Osteoblast (primary cell): Measurements from ENCODE around the gene ZSWIM7. TPM values are rescaled to one million over a fixed set of nuclear protein-coding genes. Genes with fewer than 3 reads are reported as not detected.

Experiments
- DNase-seq: peaks from one replicate; pipeline ENCODE4 v3.0.0; 2011; ENCODE audit warnings: low spot score, mixed read lengths; ENCODE audit not compliant: insufficient read length; ENCODE audit errors: missing footprints
- H2AFZ ChIP-seq: 2 replicates; pipeline ENCODE4 v1.6.0; 2011; ENCODE audit warnings: mild to moderate bottlenecking, low read length
- H3K27ac ChIP-seq: 2 replicates; pipeline ENCODE4 v1.5.1; 2011; ENCODE audit warnings: mild to moderate bottlenecking, low read depth, low read length, moderate library complexity
- H3K27me3 ChIP-seq: 2 replicates; pipeline ENCODE4 v1.6.0; 2012; ENCODE audit warnings: mild to moderate bottlenecking, control low read depth, inconsistent platforms, low read length, moderate library complexity; ENCODE audit not compliant: insufficient read depth
- H3K36me3 ChIP-seq: 2 replicates; pipeline ENCODE4 v1.5.1; 2011; ENCODE audit warnings: mild to moderate bottlenecking, low read length, control low read depth, moderate library complexity; ENCODE audit not compliant: insufficient read depth
- H3K4me1 ChIP-seq: 2 replicates; pipeline ENCODE4 v1.5.1; 2011; ENCODE audit warnings: mild to moderate bottlenecking, low read length, control low read depth, moderate library complexity; ENCODE audit not compliant: insufficient read depth
- H3K4me2 ChIP-seq: 2 replicates; pipeline ENCODE4 v1.6.0; 2011; ENCODE audit warnings: mild to moderate bottlenecking, low read length; ENCODE audit not compliant: insufficient read depth
- H3K4me3 ChIP-seq: fragments of 200-600 bp; sonication (generic); 3 replicates; pipeline ENCODE4 v1.5.1; 2012; ENCODE audit warnings: mild to moderate bottlenecking, low read length, inconsistent platforms; ENCODE audit not compliant: insufficient read depth
- H3K79me2 ChIP-seq: 2 replicates; pipeline ENCODE4 v1.6.0; 2012; ENCODE audit warnings: mild to moderate bottlenecking, low read length, control low read depth, inconsistent platforms; ENCODE audit not compliant: insufficient read depth
- H3K9me3 ChIP-seq: 2 replicates; pipeline ENCODE4 v1.5.1; 2011; ENCODE audit warnings: low read depth, low read length, control low read depth
- H4K20me1 ChIP-seq: 2 replicates; pipeline ENCODE4 v1.6.0; 2012; ENCODE audit warnings: mild to moderate bottlenecking, low read length, control low read depth; ENCODE audit not compliant: insufficient read depth
- CTCF ChIP-seq: IDR thresholded peaks from 2 replicates; pipeline ENCODE4 v1.5.1; 2011; ENCODE audit warnings: mild to moderate bottlenecking, low read depth, low read length, moderate library complexity; ENCODE audit errors: extremely low read depth
- total RNA-seq: library from RNA; depleted of rRNA; stranded (reverse); fragments of >200 nt; gene quantifications from 2 replicates; pipeline ENCODE4 v1.2.3, GENCODE V29; 2012

Gene ZSWIM7
- total RNA-seq, 1 donor: 11.6 TPM

GRCh38 chr17:16044487-16044886 lies 45.0 kb upstream of the ZSWIM7 start:
- no peak for TF ChIP-seq CTCF
- DNase-seq: no peak
- Histone ChIP-seq H3K4me1 (peaks cover 11% of the 10 kb centered on the region), H3K4me3 (no peak overlapping the region), H2AFZ (no peak overlapping the region), H3K9me3 (no peaks in the 10 kb centered on the region), H4K20me1 (peaks cover 4% of the 10 kb centered on the region), H3K36me3 (peaks cover 65% of the 10 kb centered on the region), H3K27ac (no peak overlapping the region), H3K27me3 (no peaks in the 10 kb centered on the region), H3K79me2 (peaks cover 26% of the 10 kb centered on the region), H3K4me2 (no peak overlapping the region)

GRCh38 chr17:16040710-16041251 lies 41.3 kb upstream of the ZSWIM7 start:
- no peak for TF ChIP-seq CTCF
- peak overlapping the region; percentile 59 for H3K4me2 ChIP-seq
- peak overlapping the region; percentile 78 for H3K27ac ChIP-seq
- peaks cover 59% of the 10 kb centered on the region for H3K36me3 ChIP-seq
- peak; percentile 87 for DNase-seq
- no peaks in the 10 kb centered on the region for H3K9me3 ChIP-seq
- no peak overlapping the region for H3K4me3 ChIP-seq
- H3K4me1 ChIP-seq: peaks cover 27% of the 10 kb centered on the region
- peaks cover 13% of the 10 kb centered on the region for H3K79me2 ChIP-seq
- no peaks in the 10 kb centered on the region for H3K27me3 ChIP-seq
- H4K20me1 ChIP-seq: peaks cover 5% of the 10 kb centered on the region
- no peak overlapping the region for H2AFZ ChIP-seq

GRCh38 chr17:16037636-16038035 lies 38.1 kb upstream of the ZSWIM7 start:
- Histone ChIP-seq H3K27ac (peak overlapping the region; percentile 62), H4K20me1 (peaks cover 5% of the 10 kb centered on the region), H3K9me3 (no peaks in the 10 kb centered on the region), H3K79me2 (peaks cover 8% of the 10 kb centered on the region), H3K4me2 (peak overlapping the region; percentile 33), H3K27me3 (no peaks in the 10 kb centered on the region), H3K4me3 (no peak overlapping the region), H3K36me3 (peaks cover 64% of the 10 kb centered on the region), H3K4me1 (peaks cover 27% of the 10 kb centered on the region), H2AFZ (no peak overlapping the region)
- no peak for DNase-seq
- TF ChIP-seq CTCF: no peak

- peaks cover 24% of the 10 kb centered on the region for H3K4me1 ChIP-seq
- H3K27me3 ChIP-seq: no peaks in the 10 kb centered on the region
- no peak overlapping the region for H2AFZ ChIP-seq
- H3K27ac ChIP-seq: no peak overlapping the region
- no peak for DNase-seq
- no peak overlapping the region for H3K4me2 ChIP-seq
- H3K4me3 ChIP-seq: no peak overlapping the region
- no peaks in the 10 kb centered on the region for H3K9me3 ChIP-seq
- peaks cover 5% of the 10 kb centered on the region for H4K20me1 ChIP-seq
- H3K79me2 ChIP-seq: peaks cover 3% of the 10 kb centered on the region
- H3K36me3 ChIP-seq: peaks cover 70% of the 10 kb centered on the region
- TF ChIP-seq CTCF: no peak
These were observed 36.8 kb upstream of the ZSWIM7 start for GRCh38 chr17:16036261-16036660.
